ENCODE results near the gene HCAR1.

DNA sequence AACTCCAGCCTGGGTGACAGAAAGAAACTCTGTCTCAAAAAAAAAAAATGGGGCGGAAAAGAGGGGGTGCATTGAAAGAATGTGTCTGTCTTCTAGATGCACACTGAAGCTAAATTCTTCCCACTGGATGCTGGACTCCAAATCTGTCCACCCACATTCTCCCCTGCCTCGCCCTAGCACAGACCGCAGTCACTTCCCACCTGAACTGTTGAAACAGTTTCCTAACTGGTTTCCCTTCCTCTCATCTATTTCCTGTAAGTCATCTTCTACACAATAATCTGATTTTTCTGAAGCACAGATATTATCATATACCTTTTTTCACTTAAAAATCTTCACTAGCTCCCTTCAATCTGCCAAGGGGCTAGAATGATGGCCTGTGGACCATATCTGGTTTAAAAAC, 1.5 kb upstream of the HCAR1 start:
- TF ChIP-seq CTCF (IDR thresholded peaks at IDR 0.05; ENCODE audit: borderline replicate concordance, extremely low read depth, low read length, poor library complexity, severe bottlenecking) (no peak), EZH2 (IDR thresholded peaks at IDR 0.05; ENCODE audit: borderline replicate concordance, low read depth, low read length, severe bottlenecking) (no peak)

Measured in DND-41 (cell line).